ENCODE measurements around the gene LYPLAL1. TPM values are rescaled to one million over a fixed set of nuclear protein-coding genes. Genes with fewer than 3 reads are reported as not detected.

LYPLAL1 gene
- total RNA-seq, 1 experiment from 2014 or later, result 40.0 TPM

- no peak for TF ChIP-seq ZBTB33 (IDR thresholded peaks at IDR 0.05; ENCODE audit: extremely low read depth, insufficient replicate concordance, low read length)
Measured at GRCh38 chr1:219149009-219149577, 24.6 kb upstream of the LYPLAL1 start (continued).

- no peaks in the 10 kb centered on the region for H3K9me2 ChIP-seq (ENCODE audit: insufficient read depth)
- no peaks in the 10 kb centered on the region for H4K20me1 ChIP-seq (ENCODE audit: insufficient read depth)
- CTCF ChIA-PET, result interaction anchor here (1.5 kb wide), 1 partner anchor 11 kb away, joined by 3 read pairs; no protein-coding TSS in a partner anchor
- no peak for DNase-seq (ENCODE audit: low read depth, low spot score)
- no peaks in the 10 kb centered on the region for H3K79me2 ChIP-seq (ENCODE audit: insufficient read depth, low read length)
- no peak overlapping the region for H3K9ac ChIP-seq (ENCODE audit: low read length)
- RAD21 ChIA-PET (ENCODE audit: low non-redundant PET in 1 of 2, low total read pairs in 2 of 2, uncharacterized antibody in 2 of 2, unreplicated experiment in 2 of 2), result no interaction called here
- H3K36me3 ChIP-seq (ENCODE audit: control insufficient read depth in 1 of 2, insufficient read depth in 2 of 2, low read length in 2 of 2), result no peaks in the 10 kb centered on the region
- no peak overlapping the region for H3K27ac ChIP-seq (ENCODE audit: low read depth, low read length)
- intact Hi-C loops (cut with micrococcal nuclease), result no loop called here
- H3K4me2 ChIP-seq (ENCODE audit: low read length), result no peak overlapping the region
- BruUV-seq (replicated peaks), result no TSS peak
- no peak overlapping the region for H3K4me3 ChIP-seq (replicated peaks in 1 of 2; ENCODE audit: low read depth in 1 of 2, low read length in 2 of 2)
- no peaks in the 10 kb centered on the region for H3K4me1 ChIP-seq (ENCODE audit: control insufficient read depth in 1 of 2, insufficient read depth in 2 of 2, low read length in 2 of 2)
- H3K27me3 ChIP-seq (ENCODE audit: insufficient read depth, low read length), result no peaks in the 10 kb centered on the region
- no peaks in the 10 kb centered on the region for H3K9me3 ChIP-seq (ENCODE audit: control insufficient read depth in 1 of 2, insufficient read depth in 1 of 2, low read depth in 1 of 2, low read length in 2 of 2)
- ATAC-seq, result no peak
- POLR2A ChIA-PET, result no interaction called here
- TF ChIP-seq CEBPB (IDR thresholded peaks at IDR 0.05; ENCODE audit: low read depth) (no peak), ZBTB33 (IDR thresholded peaks at IDR 0.05; ENCODE audit: extremely low read depth, insufficient replicate concordance, low read length) (no peak), EGR1 (IDR thresholded peaks at IDR 0.05; ENCODE audit: low read depth) (no peak), MAX (IDR thresholded peaks at IDR 0.05) (no peak), ZNF274 (IDR thresholded peaks at IDR 0.05; ENCODE audit: low read depth, low read length) (no peak), RAD21 (IDR thresholded peaks at IDR 0.05; ENCODE audit: low read depth) (no peak), YY1 (IDR thresholded peaks at IDR 0.05; ENCODE audit: extremely low read depth, insufficient replicate concordance, low read depth, low read length) (no peak), POLR2AphosphoS5 (IDR thresholded peaks at IDR 0.05; ENCODE audit: low read depth, low read length) (no peak), EZH2phosphoT487 (IDR thresholded peaks at IDR 0.05; ENCODE audit: borderline replicate concordance) (no peak), JUND (IDR thresholded peaks at IDR 0.05) (no peak), TCF7L2 (IDR thresholded peaks at IDR 0.05; ENCODE audit: borderline replicate concordance, extremely low read depth, insufficient read depth, insufficient read length) (no peak), ELF1 (IDR thresholded peaks at IDR 0.05; ENCODE audit: borderline replicate concordance, low read depth) (no peak), CBX3 (IDR thresholded peaks at IDR 0.05; ENCODE audit: low read depth) (no peak), ZFX (IDR thresholded peaks at IDR 0.05) (no peak), FOSL1 (IDR thresholded peaks at IDR 0.05; ENCODE audit: low read depth) (no peak), SP1 (IDR thresholded peaks at IDR 0.05; ENCODE audit: low read depth) (no peak), POLR2A (IDR thresholded peaks at IDR 0.05; ENCODE audit: borderline replicate concordance, extremely low read depth, insufficient read depth, insufficient read length) (no peak)
- TF ChIP-seq, protein P1, sequence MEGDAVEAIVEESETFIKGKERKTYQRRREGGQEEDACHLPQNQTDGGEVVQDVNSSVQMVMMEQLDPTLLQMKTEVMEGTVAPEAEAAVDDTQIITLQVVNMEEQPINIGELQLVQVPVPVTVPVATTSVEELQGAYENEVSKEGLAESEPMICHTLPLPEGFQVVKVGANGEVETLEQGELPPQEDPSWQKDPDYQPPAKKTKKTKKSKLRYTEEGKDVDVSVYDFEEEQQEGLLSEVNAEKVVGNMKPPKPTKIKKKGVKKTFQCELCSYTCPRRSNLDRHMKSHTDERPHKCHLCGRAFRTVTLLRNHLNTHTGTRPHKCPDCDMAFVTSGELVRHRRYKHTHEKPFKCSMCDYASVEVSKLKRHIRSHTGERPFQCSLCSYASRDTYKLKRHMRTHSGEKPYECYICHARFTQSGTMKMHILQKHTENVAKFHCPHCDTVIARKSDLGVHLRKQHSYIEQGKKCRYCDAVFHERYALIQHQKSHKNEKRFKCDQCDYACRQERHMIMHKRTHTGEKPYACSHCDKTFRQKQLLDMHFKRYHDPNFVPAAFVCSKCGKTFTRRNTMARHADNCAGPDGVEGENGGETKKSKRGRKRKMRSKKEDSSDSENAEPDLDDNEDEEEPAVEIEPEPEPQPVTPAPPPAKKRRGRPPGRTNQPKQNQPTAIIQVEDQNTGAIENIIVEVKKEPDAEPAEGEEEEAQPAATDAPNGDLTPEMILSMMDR (IDR thresholded peaks at IDR 0.05 in 2 of 3, conservative IDR thresholded peaks at IDR 0.05 in 1 of 3; ENCODE audit: borderline replicate concordance in 1 of 3, insufficient read depth in 1 of 3, low read depth in 2 of 3, low read length in 2 of 3), result no peak
- no peak overlapping the region for H2AFZ ChIP-seq (ENCODE audit: low read depth, low read length, poor library complexity, severe bottlenecking)
Measured at GRCh38 chr1:219149953-219150352, 23.7 kb upstream of the LYPLAL1 start.
